ENCODE data around the gene ATAD3A.
A peak's percentile ranks its signal among the peaks of the same experiment; 100 is the strongest.

The ATAD3A gene

GRCh38 chr1:1535201-1536018 is 23.4 kb downstream of the ATAD3A start:
- no peak overlapping the region for H3K4me3 ChIP-seq (replicated peaks in 1 of 2; ENCODE audit: low read depth in 2 of 2, low read length in 2 of 2)
- DNase-seq (ENCODE audit: low read depth in 2 of 2): no peak
- no peak for TF ChIP-seq CTCF (IDR thresholded peaks at IDR 0.05; ENCODE audit: low read depth, low read length)

DNA sequence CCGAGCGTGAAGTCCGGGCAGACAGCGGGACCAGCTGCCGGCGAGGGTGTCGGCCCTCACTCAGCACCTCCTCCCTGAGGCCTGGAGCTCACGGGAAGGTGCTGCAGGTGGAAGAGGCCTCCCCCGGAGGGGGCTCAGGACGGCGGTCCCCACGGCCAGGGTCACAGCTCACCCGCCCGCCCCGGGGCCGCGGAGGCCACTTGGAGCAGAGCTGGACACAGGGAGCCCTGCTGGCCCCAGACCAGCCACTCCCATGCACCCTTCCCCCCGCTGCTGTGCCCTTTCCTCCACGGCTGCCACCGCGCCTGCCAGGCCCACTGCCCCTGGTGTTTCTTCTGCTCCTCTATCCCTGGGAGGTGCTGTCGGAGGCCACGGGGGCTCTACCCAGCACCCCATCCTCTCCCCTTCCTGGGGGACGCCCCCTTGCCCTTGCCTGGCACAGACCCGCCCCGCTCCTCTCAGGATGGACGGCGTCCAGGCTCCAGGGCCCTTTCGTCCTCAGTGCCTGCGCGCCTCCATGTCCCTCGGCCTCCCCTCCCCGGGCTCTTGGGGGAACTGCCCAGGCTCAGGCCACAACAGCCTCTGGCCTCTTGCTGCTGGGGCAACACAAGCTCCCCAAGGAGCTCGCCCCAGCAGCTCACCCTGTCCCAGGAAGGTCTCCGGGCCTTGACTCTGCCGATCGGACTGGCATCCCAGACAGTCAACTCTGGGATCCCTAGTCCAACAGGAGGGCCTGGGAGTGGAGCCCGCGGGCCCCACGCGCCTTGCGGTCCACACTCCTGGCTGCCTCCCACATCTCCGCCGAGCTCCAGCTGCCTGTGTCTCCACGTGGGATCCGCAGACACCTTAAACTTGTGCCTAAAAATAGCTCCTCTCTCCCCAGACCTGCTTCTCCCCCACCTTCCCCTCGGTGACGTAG is 24.3 kb downstream of the ATAD3A start:
- H3K4me3 ChIP-seq (replicated peaks in 1 of 2; ENCODE audit: low read depth in 2 of 2, low read length in 2 of 2): no peak overlapping the region
- no peak for TF ChIP-seq CTCF (IDR thresholded peaks at IDR 0.05; ENCODE audit: low read depth, low read length)
- no peak for DNase-seq (ENCODE audit: low read depth in 2 of 2)

GRCh38 chr1:1536938-1537546 is 25.1 kb downstream of the ATAD3A start:
- no peak overlapping the region for H3K4me3 ChIP-seq (replicated peaks in 1 of 2; ENCODE audit: low read depth in 2 of 2, low read length in 2 of 2)

GRCh38 chr1:1537626-1538250 is 25.8 kb downstream of the ATAD3A start:
- DNase-seq (ENCODE audit: low read depth in 2 of 2): no peak
- no peak overlapping the region for H3K4me3 ChIP-seq (replicated peaks in 1 of 2; ENCODE audit: low read depth in 2 of 2, low read length in 2 of 2)
- no peak for TF ChIP-seq CTCF (IDR thresholded peaks at IDR 0.05; ENCODE audit: low read depth, low read length)

More at GRCh38 chr1:1536938-1537546, 25.1 kb downstream of the ATAD3A start:
- DNase-seq (ENCODE audit: low read depth in 2 of 2): no peak
- no peak for TF ChIP-seq CTCF (IDR thresholded peaks at IDR 0.05; ENCODE audit: low read depth, low read length)

- H3K4me3 ChIP-seq (replicated peaks in 1 of 2; ENCODE audit: low read depth in 2 of 2, low read length in 2 of 2): no peak overlapping the region
- TF ChIP-seq CTCF (IDR thresholded peaks at IDR 0.05; ENCODE audit: low read depth, low read length): no peak
- DNase-seq (ENCODE audit: low read depth in 2 of 2): no peak
These were observed 26.4 kb downstream of the ATAD3A start for GRCh38 chr1:1538334-1538733.

GRCh38 chr1:1538989-1539309 is 27.0 kb downstream of the ATAD3A start:
- TF ChIP-seq CTCF (IDR thresholded peaks at IDR 0.05; ENCODE audit: low read depth, low read length): no peak
- no peak for DNase-seq (ENCODE audit: low read depth in 2 of 2)
- peak overlapping the region; percentile 54 to 55 for H3K4me3 ChIP-seq (replicated peaks in 1 of 2; ENCODE audit: low read depth in 2 of 2, low read length in 2 of 2)

Measured in cardiac fibroblast (primary cell).